C4-2B (cell line): Measurements from ENCODE around the gene SNTA1.

Source experiments
- ZFX ChIP-seq: fragments of 450-650 bp; IDR thresholded peaks from 2 replicates; pipeline ENCODE4 v1.6.1; 2017
- TF ChIP-seq, protein P1 (sequence below): fragments of 450-650 bp; conservative IDR thresholded peaks from 2 replicates; pipeline ENCODE4 v1.5.1; 2017; ENCODE audit warnings: mild to moderate bottlenecking

DNA sequence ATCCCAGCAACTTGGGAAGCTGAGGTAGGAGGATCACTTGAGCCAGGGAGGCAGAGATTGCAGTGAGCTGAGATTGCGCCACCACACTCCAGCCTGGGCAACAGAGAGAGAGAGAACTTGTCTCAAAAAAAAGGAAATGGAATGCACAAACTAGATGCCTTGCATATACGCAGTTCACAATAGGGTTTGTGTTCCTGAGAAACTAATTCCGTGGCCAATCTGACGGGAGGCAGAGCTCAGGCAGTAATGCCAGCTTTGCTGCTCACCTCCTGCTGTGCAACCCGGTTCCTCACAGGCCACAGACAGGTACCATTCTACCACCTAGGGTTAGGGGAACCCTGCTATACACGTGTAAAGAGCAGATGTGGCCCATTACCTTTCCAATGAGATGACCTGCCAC is 43.6 kb downstream of the SNTA1 start:
- TF ChIP-seq, protein P1, sequence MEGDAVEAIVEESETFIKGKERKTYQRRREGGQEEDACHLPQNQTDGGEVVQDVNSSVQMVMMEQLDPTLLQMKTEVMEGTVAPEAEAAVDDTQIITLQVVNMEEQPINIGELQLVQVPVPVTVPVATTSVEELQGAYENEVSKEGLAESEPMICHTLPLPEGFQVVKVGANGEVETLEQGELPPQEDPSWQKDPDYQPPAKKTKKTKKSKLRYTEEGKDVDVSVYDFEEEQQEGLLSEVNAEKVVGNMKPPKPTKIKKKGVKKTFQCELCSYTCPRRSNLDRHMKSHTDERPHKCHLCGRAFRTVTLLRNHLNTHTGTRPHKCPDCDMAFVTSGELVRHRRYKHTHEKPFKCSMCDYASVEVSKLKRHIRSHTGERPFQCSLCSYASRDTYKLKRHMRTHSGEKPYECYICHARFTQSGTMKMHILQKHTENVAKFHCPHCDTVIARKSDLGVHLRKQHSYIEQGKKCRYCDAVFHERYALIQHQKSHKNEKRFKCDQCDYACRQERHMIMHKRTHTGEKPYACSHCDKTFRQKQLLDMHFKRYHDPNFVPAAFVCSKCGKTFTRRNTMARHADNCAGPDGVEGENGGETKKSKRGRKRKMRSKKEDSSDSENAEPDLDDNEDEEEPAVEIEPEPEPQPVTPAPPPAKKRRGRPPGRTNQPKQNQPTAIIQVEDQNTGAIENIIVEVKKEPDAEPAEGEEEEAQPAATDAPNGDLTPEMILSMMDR: no peak
- no peak for TF ChIP-seq ZFX
